SK-N-SH (cell line): ENCODE measurements around the gene SH2B2. TPM values are rescaled to one million over a fixed set of nuclear protein-coding genes. Genes with fewer than 3 reads are reported as not detected.

Source experiments
- CTCF ChIA-PET: fragments of 300-600, 350-600 bp; formaldehyde crosslinking; extraction: SDS; loops from one replicate; lab custom pipeline; 2021; lab: Yijun Ruan, JAX
- POLR2A ChIA-PET: fragments of 350-600 bp; sonication (Branson Sonifier 250); formaldehyde crosslinking; extraction: SDS; loops from one replicate; lab custom pipeline; 2020; ENCODE audit warnings: antibody characterized with exemption, inconsistent platforms; lab: Yijun Ruan, JAX
- DNase-seq: peaks from one replicate; pipeline ENCODE4 v3.0.0; 2012
- H2AFZ ChIP-seq: fragments of 200-600 bp; sonication (generic); 2 replicates; pipeline ENCODE4 v1.8.1; 2016; ENCODE audit warnings: antibody characterized with exemption, mild to moderate bottlenecking, low read depth
- H3F3A ChIP-seq: fragments of 200-600 bp; sonication (generic); replicated peaks from 2 replicates; pipeline ENCODE3; 2016; ENCODE audit warnings: antibody characterized with exemption, mild to moderate bottlenecking; ENCODE audit not compliant: insufficient read depth
- H3K27ac ChIP-seq, 2 experiments: fragments of 200-500 bp in 1 of 2; fragments of 200-600 bp in 1 of 2; sonication (Bioruptor generic) in 1 of 2; sonication (generic), shearing (Covaris generic) in 1 of 2; 2 replicates each; pipeline versions ENCODE4 v1.5.1 to v1.6.1; 2014 to 2016; ENCODE audit warnings: low read depth in 2 of 2, inconsistent platforms in 1 of 2, low read length in 1 of 2, mild to moderate bottlenecking in 1 of 2, mixed read lengths in 1 of 2
- H3K27me3 ChIP-seq: fragments of 200-600 bp; sonication (generic), shearing (Covaris generic); 2 replicates; pipeline ENCODE4 v1.6.1; 2016; ENCODE audit warnings: mixed run types; ENCODE audit not compliant: insufficient read depth
- H3K36me3 ChIP-seq, 2 experiments: fragments of 200-500 bp in 1 of 2; fragments of 200-600 bp in 1 of 2; sonication (Bioruptor generic) in 1 of 2; sonication (generic) in 1 of 2; replicated peaks in 1 of 2; 2 replicates each; pipeline versions ENCODE3 to v1.5.1; 2014 to 2016; ENCODE audit warnings: low read length in 1 of 2, mild to moderate bottlenecking in 1 of 2; ENCODE audit not compliant: insufficient read depth in 2 of 2, control insufficient read depth in 1 of 2
- H3K4me1 ChIP-seq, 2 experiments: fragments of 200-500 bp in 1 of 2; fragments of 200-600 bp in 1 of 2; sonication (Bioruptor generic) in 1 of 2; sonication (generic), shearing (Covaris generic) in 1 of 2; 2 replicates each; pipeline versions ENCODE4 v1.5.1 to v1.6.1; 2014 to 2016; ENCODE audit warnings: low read depth in 1 of 2, low read length in 1 of 2, mixed run types in 1 of 2; ENCODE audit not compliant: insufficient read depth in 2 of 2, control insufficient read depth in 1 of 2
- H3K4me2 ChIP-seq: fragments of 200-600 bp; sonication (generic), shearing (Covaris generic); 2 replicates; pipeline ENCODE4 v1.6.1; 2017; ENCODE audit warnings: mixed run types
- H3K4me3 ChIP-seq, 2 experiments: fragments of 200-500 bp in 1 of 2; fragments of 200-600 bp in 1 of 2; sonication (Bioruptor generic) in 1 of 2; sonication (generic), shearing (Covaris generic) in 1 of 2; 2 replicates each; pipeline versions ENCODE4 v1.5.1 to v1.8.1; 2014 to 2016; ENCODE audit warnings: low read depth in 2 of 2, inconsistent platforms in 1 of 2, low read length in 1 of 2, mild to moderate bottlenecking in 1 of 2, mixed read lengths in 1 of 2, moderate library complexity in 1 of 2
- H3K79me2 ChIP-seq: fragments of 200-600 bp; sonication (generic); 2 replicates; pipeline ENCODE4 v1.8.1; 2017; ENCODE audit warnings: mild to moderate bottlenecking; ENCODE audit not compliant: insufficient read depth
- H3K9ac ChIP-seq: fragments of 200-600 bp; sonication (generic); 2 replicates; pipeline ENCODE4 v1.6.1; 2017; ENCODE audit warnings: mixed run types
- H3K9me2 ChIP-seq: fragments of 200-600 bp; sonication (generic); 2 replicates; pipeline ENCODE4 v1.6.1; 2017; ENCODE audit warnings: mixed run types
- H3K9me3 ChIP-seq: fragments of 200-600 bp; sonication (generic); 2 replicates; pipeline ENCODE4 v1.6.1; 2017; ENCODE audit warnings: mixed run types, mild to moderate bottlenecking, moderate library complexity
- H4K20me1 ChIP-seq: fragments of 200-600 bp; sonication (generic); 2 replicates; pipeline ENCODE4 v1.6.1; 2017; ENCODE audit warnings: mild to moderate bottlenecking, mixed run types; ENCODE audit not compliant: insufficient read depth
- CHD2 ChIP-seq: fragments of 150-350 bp; IDR thresholded peaks from 2 replicates; pipeline ENCODE4 v1.6.1; 2018; ENCODE audit warnings: low read length; ENCODE audit not compliant: partially characterized antibody
- EZH2phosphoT487 ChIP-seq: fragments of 200-600 bp; sonication (generic); IDR thresholded peaks from 2 replicates; pipeline ENCODE4 v1.6.1; 2017; ENCODE audit warnings: low read depth, mixed run types, mild to moderate bottlenecking, antibody characterized with exemption, moderate library complexity, borderline replicate concordance
- FOSL2 ChIP-seq: IDR thresholded peaks from 2 replicates; pipeline ENCODE4 v1.4.0; 2012; ENCODE audit warnings: low read depth, mild to moderate bottlenecking, moderate library complexity, borderline replicate concordance
- GATA2 ChIP-seq: sonication (generic); formaldehyde crosslinking; IDR thresholded peaks from 2 replicates; pipeline ENCODE4 v1.5.0; 2020; ENCODE audit warnings: mild to moderate bottlenecking, missing genetic modification reagents
- IRF3 ChIP-seq: fragments of 150-350 bp; IDR thresholded peaks from 2 replicates; pipeline ENCODE4 v1.6.1; 2016; ENCODE audit warnings: mild to moderate bottlenecking, low read depth, low read length
- MEF2A ChIP-seq: IDR thresholded peaks from 2 replicates; pipeline ENCODE4 v1.4.0; 2012; ENCODE audit warnings: low read depth, borderline replicate concordance
- MXI1 ChIP-seq: IDR thresholded peaks from 2 replicates; pipeline ENCODE4 v1.6.1; 2012; ENCODE audit warnings: mild to moderate bottlenecking, low read depth, low read length, improper control_type of control experiment
- NRF1 ChIP-seq: IDR thresholded peaks from 2 replicates; pipeline ENCODE4 v1.6.1; 2012; ENCODE audit warnings: low read depth, mild to moderate bottlenecking, low read length
- POLR2AphosphoS5 ChIP-seq: IDR thresholded peaks from 2 replicates; pipeline ENCODE4 v1.6.1; 2012; ENCODE audit warnings: low read depth, low read length
- RAD21 ChIP-seq: IDR thresholded peaks from 2 replicates; pipeline ENCODE4 v1.6.1; 2012; ENCODE audit warnings: mild to moderate bottlenecking, low read length
- RCOR1 ChIP-seq: fragments of 150-350 bp; IDR thresholded peaks from 2 replicates; pipeline ENCODE4 v1.6.1; 2017; ENCODE audit warnings: antibody characterized with exemption, low read length
- SMC3 ChIP-seq: IDR thresholded peaks from 2 replicates; pipeline ENCODE4 v1.6.1; 2012; ENCODE audit warnings: low read depth, low read length, improper control_type of control experiment
- TAF1 ChIP-seq: IDR thresholded peaks from 2 replicates; pipeline ENCODE4 v1.6.1; 2012; ENCODE audit warnings: low read depth, mild to moderate bottlenecking, low read length, moderate library complexity, borderline replicate concordance
- TEAD4 ChIP-seq: IDR thresholded peaks from 2 replicates; pipeline ENCODE4 v1.4.0; 2012; ENCODE audit warnings: mild to moderate bottlenecking, borderline replicate concordance; ENCODE audit not compliant: insufficient read depth
- YY1 ChIP-seq: IDR thresholded peaks from 2 replicates; pipeline ENCODE4 v1.4.0; 2012; ENCODE audit warnings: low read depth, mild to moderate bottlenecking
- ZBTB33 ChIP-seq: IDR thresholded peaks from 2 replicates; pipeline ENCODE4 v1.4.0; 2012; ENCODE audit warnings: low read depth, borderline replicate concordance
- WGBS: methylation state at CpG from one replicate; pipeline ENCODE4 v1.1.6; 2017; ENCODE audit warnings: low lambda C conversion rate; 5-methylcytosine and 5-hydroxymethylcytosine counted together
- polyA plus RNA-seq, 3 experiments: library from polyadenylated mRNA; depleted of rRNA; stranded (reverse); fragments of >200 nt; gene quantifications; 2 replicates each; pipeline ENCODE4 v1.2.3, GENCODE V29; 2012

The SH2B2 gene
- polyA plus RNA-seq, 1 of the 3 experiments (the other 2 are of a cell fraction): 4.7 TPM

- Histone ChIP-seq H4K20me1 (no peaks in the 10 kb centered on the region), H3K36me3 (no peaks in the 10 kb centered on the region), H3K9me2 (no peaks in the 10 kb centered on the region), H3K27ac (peak overlapping the region in 1 of 2 experiments; percentile 72; a peak in 2 of 4 replicates), H3K4me3 (no peak overlapping the region), H3K4me1 (peaks cover 0 to 19% of the 10 kb centered on the region in 2 experiments; a peak in 1 of 4 replicates), H3K9ac (no peak overlapping the region), H3K27me3 (no peaks in the 10 kb centered on the region), H3K9me3 (no peaks in the 10 kb centered on the region), H3K4me2 (no peak overlapping the region), H2AFZ (no peak overlapping the region), H3F3A (no peaks in the 10 kb centered on the region), H3K79me2 (no peaks in the 10 kb centered on the region)
- DNase-seq: peak; percentile 96
- POLR2A ChIA-PET: interaction anchor here (1.3 kb wide), 1 partner anchor 9 kb away, joined by 5 read pairs; no protein-coding TSS in a partner anchor
- peak; percentile 0; the same call in 1 of the 2 replicates for TF ChIP-seq SMC3
- no peak for TF ChIP-seq MEF2A
- no peak for TF ChIP-seq YY1
- TF ChIP-seq RAD21: peak; percentile 1; the same call in 1 of the 2 replicates
- TF ChIP-seq GATA2 (CRISPR knock-in tag): no peak
- peak; percentile 61 for TF ChIP-seq MXI1
- TF ChIP-seq TAF1: no peak
- 54% methylated on average over 8 of the region's 9 CpGs for WGBS
- CTCF ChIA-PET: interaction anchor here (1.0 to 4.4 kb wide), 9 partner anchors 9 to 718 kb away, joined by 3 to 40 read pairs (median 5); no protein-coding TSS in a partner anchor
Measured at GRCh38 chr7:102260856-102261255, 25.8 kb upstream of the SH2B2 start.

- ChIA-PET POLR2A (interaction anchor here (1.3 kb wide), 1 partner anchor 9 kb away, joined by 5 read pairs; no protein-coding TSS in a partner anchor), CTCF (interaction anchor here (1.0 to 4.4 kb wide), 7 partner anchors 9 to 719 kb away, joined by 3 to 40 read pairs (median 7); no protein-coding TSS in a partner anchor)
- Histone ChIP-seq H3K9me2 (no peaks in the 10 kb centered on the region), H3K79me2 (no peaks in the 10 kb centered on the region), H3K9ac (no peak overlapping the region), H3K4me3 (no peak overlapping the region), H3K4me2 (no peak overlapping the region), H3K27ac (peak overlapping the region in 1 of 2 experiments; percentile 36; a peak in 1 of 4 replicates), H3K36me3 (no peaks in the 10 kb centered on the region), H3F3A (no peaks in the 10 kb centered on the region), H3K9me3 (no peaks in the 10 kb centered on the region), H2AFZ (no peak overlapping the region), H3K27me3 (no peaks in the 10 kb centered on the region), H3K4me1 (peaks cover 0 to 19% of the 10 kb centered on the region in 2 experiments; a peak in 1 of 4 replicates), H4K20me1 (no peaks in the 10 kb centered on the region)
- TF ChIP-seq MEF2A: no peak
- DNase-seq: no peak
- WGBS: 97% methylated on average over 9 of the region's 9 CpGs
Measured at GRCh38 chr7:102261451-102261850, 25.2 kb upstream of the SH2B2 start.

GRCh38 chr7:102262546-102262945, 24.1 kb upstream of the SH2B2 start:
- no peaks in the 10 kb centered on the region for H3K9me3 ChIP-seq
- no peak overlapping the region for H2AFZ ChIP-seq
- ChIA-PET CTCF (interaction anchor here (2.4 to 4.4 kb wide), 2 partner anchors 10 to 720 kb away, joined by 8 to 40 read pairs; no protein-coding TSS in a partner anchor), POLR2A (no interaction called here)
- no peak overlapping the region for H3K27ac ChIP-seq
- no peaks in the 10 kb centered on the region for H3K27me3 ChIP-seq
- peaks cover 0 to 19% of the 10 kb centered on the region in 2 experiments; a peak in 1 of 4 replicates for H3K4me1 ChIP-seq
- no peak for DNase-seq
- no peak overlapping the region for H3K4me3 ChIP-seq
- no peaks in the 10 kb centered on the region for H3K36me3 ChIP-seq
- no peaks in the 10 kb centered on the region for H4K20me1 ChIP-seq
- no peaks in the 10 kb centered on the region for H3F3A ChIP-seq
- no peak overlapping the region for H3K4me2 ChIP-seq
- H3K9me2 ChIP-seq: no peaks in the 10 kb centered on the region
- no peak overlapping the region for H3K9ac ChIP-seq
- WGBS: 95% methylated on average over 13 of the region's 13 CpGs
- no peaks in the 10 kb centered on the region for H3K79me2 ChIP-seq
- TF ChIP-seq IRF3 (no peak), GATA2 (CRISPR knock-in tag) (no peak), YY1 (no peak), FOSL2 (no peak), TEAD4 (no peak), RCOR1 (no peak), POLR2AphosphoS5 (no peak), NRF1 (no peak), EZH2phosphoT487 (no peak), ZBTB33 (no peak), CHD2 (no peak)
